H9 (cell line): ENCODE measurements around the gene TBC1D5. TPM values are rescaled to one million over a fixed set of nuclear protein-coding genes. Genes with fewer than 3 reads are reported as not detected.

Source experiments
- DNase-seq: peaks from one replicate; pipeline ENCODE4 v3.0.0-alpha.2; 2017
- H2AFZ ChIP-seq: one replicate; pipeline ENCODE4 v1.6.1; 2013; ENCODE audit warnings: mild to moderate bottlenecking, low read length, control low read depth, moderate library complexity
- H2AK5ac ChIP-seq: 2 replicates; pipeline ENCODE4 v1.6.1; 2013; ENCODE audit warnings: low read length, control low read depth, mixed read lengths; ENCODE audit not compliant: insufficient read length
- H2BK120ac ChIP-seq: one replicate; pipeline ENCODE4 v1.6.1; 2013; ENCODE audit warnings: low read depth, mild to moderate bottlenecking, low read length, control low read depth, inconsistent platforms; ENCODE audit not compliant: poor library complexity, severe bottlenecking
- H2BK12ac ChIP-seq: 2 replicates; pipeline ENCODE4 v1.6.1; 2013; ENCODE audit warnings: low read length, control low read depth, mixed read lengths, low read depth; ENCODE audit not compliant: insufficient read length
- H2BK15ac ChIP-seq: 2 replicates; pipeline ENCODE4 v1.6.1; 2013; ENCODE audit warnings: low read depth, low read length, control low read depth
- H2BK20ac ChIP-seq: one replicate; pipeline ENCODE4 v1.6.1; 2013; ENCODE audit warnings: low read depth, mild to moderate bottlenecking, low read length, control low read depth, inconsistent platforms; ENCODE audit not compliant: poor library complexity, severe bottlenecking
- H2BK5ac ChIP-seq: 2 replicates; pipeline ENCODE4 v1.6.1; 2013; ENCODE audit warnings: low read length, control low read depth, mixed read lengths; ENCODE audit not compliant: insufficient read length
- H3K14ac ChIP-seq: 2 replicates; pipeline ENCODE4 v1.6.1; 2013; ENCODE audit warnings: low read length, control low read depth; ENCODE audit not compliant: insufficient read depth
- H3K18ac ChIP-seq: 2 replicates; pipeline ENCODE4 v1.6.1; 2013; ENCODE audit warnings: low read depth, mild to moderate bottlenecking, mixed read lengths, low read length, control low read depth; ENCODE audit not compliant: insufficient read length
- H3K23ac ChIP-seq: 2 replicates; pipeline ENCODE4 v1.6.1; 2013; ENCODE audit warnings: low read length, control low read depth, mixed read lengths, low read depth; ENCODE audit not compliant: insufficient read length
- H3K23me2 ChIP-seq: 2 replicates; pipeline ENCODE4 v1.6.1; 2013; ENCODE audit warnings: low read depth, mild to moderate bottlenecking, mixed read lengths, low read length, control low read depth; ENCODE audit not compliant: insufficient read length, poor library complexity, severe bottlenecking
- H3K27ac ChIP-seq: 2 replicates; pipeline ENCODE4 v1.5.1; 2013; ENCODE audit warnings: low read length, control low read depth, mixed read lengths, low read depth; ENCODE audit not compliant: insufficient read length
- H3K27me3 ChIP-seq: 2 replicates; pipeline ENCODE4 v1.6.1; 2013; ENCODE audit warnings: low read length, control low read depth, inconsistent platforms; ENCODE audit not compliant: insufficient read depth
- H3K4ac ChIP-seq: 2 replicates; pipeline ENCODE4 v1.6.1; 2013; ENCODE audit warnings: low read depth, mild to moderate bottlenecking, control low read depth, inconsistent platforms, low read length, moderate library complexity
- H3K4me1 ChIP-seq: 2 replicates; pipeline ENCODE4 v1.6.1; 2013; ENCODE audit warnings: low read length, control low read depth, inconsistent platforms; ENCODE audit not compliant: insufficient read depth
- H3K4me2 ChIP-seq: 2 replicates; pipeline ENCODE4 v1.6.1; 2013; ENCODE audit warnings: low read length, control low read depth, mixed read lengths; ENCODE audit not compliant: insufficient read length, insufficient read depth
- H3K56ac ChIP-seq: 2 replicates; pipeline ENCODE4 v1.6.1; 2013; ENCODE audit warnings: low read depth, mild to moderate bottlenecking, mixed read lengths, low read length, control low read depth; ENCODE audit not compliant: insufficient read length
- H3K79me1 ChIP-seq: 2 replicates; pipeline ENCODE4 v1.6.1; 2013; ENCODE audit warnings: low read depth, mild to moderate bottlenecking, moderate library complexity, low read length, control low read depth, inconsistent platforms; ENCODE audit not compliant: insufficient read depth, poor library complexity, severe bottlenecking
- H3K79me2 ChIP-seq: 2 replicates; pipeline ENCODE4 v1.6.1; 2013; ENCODE audit warnings: low read length, control low read depth, inconsistent platforms; ENCODE audit not compliant: insufficient read depth
- H3K9ac ChIP-seq: 2 replicates; pipeline ENCODE4 v1.6.1; 2013; ENCODE audit warnings: low read length, control low read depth, mixed read lengths; ENCODE audit not compliant: insufficient read length; ENCODE audit errors: extremely low read depth
- H3K9me3 ChIP-seq: one replicate; pipeline ENCODE4 v1.6.1; 2013; ENCODE audit warnings: low read depth, low read length, inconsistent platforms; ENCODE audit not compliant: control insufficient read depth
- H3T11ph ChIP-seq: one replicate; pipeline ENCODE4 v1.6.1; 2013; ENCODE audit warnings: mild to moderate bottlenecking, low read length, control low read depth, inconsistent platforms
- H4K20me1 ChIP-seq: one replicate; pipeline ENCODE4 v1.6.1; 2013; ENCODE audit not compliant: control insufficient read depth, insufficient read length, insufficient read depth
- H4K5ac ChIP-seq: 2 replicates; pipeline ENCODE4 v1.6.1; 2013; ENCODE audit warnings: low read depth, mild to moderate bottlenecking, mixed read lengths, low read length, control low read depth; ENCODE audit not compliant: insufficient read length
- H4K8ac ChIP-seq: replicated peaks from 2 replicates; pipeline ENCODE4 v1.6.1; 2013; ENCODE audit warnings: low read length, control low read depth, mixed read lengths, low read depth; ENCODE audit not compliant: insufficient read length
- H4K91ac ChIP-seq: 2 replicates; pipeline ENCODE4 v1.6.1; 2013; ENCODE audit warnings: low read depth, mild to moderate bottlenecking, moderate library complexity, mixed read lengths, low read length, control low read depth; ENCODE audit not compliant: insufficient read length
- H3K27ac Mint-ChIP-seq, 3 experiments: 2 replicates in 2 of 3; 3 replicates in 1 of 3; pipeline ENCODE4 v1.8.0; 2020 to 2021; ENCODE audit warnings: mixed read lengths in 3 of 3, mild to moderate bottlenecking in 1 of 3, moderate library complexity in 1 of 3
- H3K27me3 Mint-ChIP-seq: 2 replicates; pipeline ENCODE4 v1.8.0; 2021; ENCODE audit warnings: low read depth, mild to moderate bottlenecking, moderate library complexity, mixed read lengths
- H3K36me3 Mint-ChIP-seq, 3 experiments: 2 replicates in 2 of 3; 3 replicates in 1 of 3; pipeline ENCODE4 v1.8.0; 2020 to 2021; ENCODE audit warnings: low read depth in 3 of 3, mixed read lengths in 3 of 3; ENCODE audit not compliant: insufficient read depth in 1 of 3
- H3K4me1 Mint-ChIP-seq, 2 experiments: 2 replicates each; pipeline ENCODE4 v1.8.0; 2020; ENCODE audit warnings: mixed read lengths in 2 of 2
- H3K4me3 Mint-ChIP-seq, 2 experiments: 2 replicates in 1 of 2; 3 replicates in 1 of 2; pipeline ENCODE4 v1.8.0; 2020 to 2021; ENCODE audit warnings: mild to moderate bottlenecking in 2 of 2, mixed read lengths in 2 of 2, moderate library complexity in 1 of 2
- H3K9me3 Mint-ChIP-seq, 2 experiments: 2 replicates in 1 of 2; 3 replicates in 1 of 2; pipeline ENCODE4 v1.8.0; 2020; ENCODE audit warnings: mild to moderate bottlenecking in 2 of 2, mixed read lengths in 2 of 2, moderate library complexity in 1 of 2
- total RNA-seq: library from RNA; stranded (reverse); gene quantifications from 2 replicates; pipeline ENCODE4 v1.2.1, GENCODE V29; 2021
- TF ChIP-seq, protein P1 (sequence below): fragments of 200-600 bp; sonication (generic); conservative IDR thresholded peaks from 3 replicates; pipeline ENCODE4 v1.8.0; 2021; ENCODE audit warnings: antibody characterized with exemption, mild to moderate bottlenecking

The TBC1D5 gene
- total RNA-seq, 1 experiment from 2014 or later, result 25.0 TPM

DNA sequence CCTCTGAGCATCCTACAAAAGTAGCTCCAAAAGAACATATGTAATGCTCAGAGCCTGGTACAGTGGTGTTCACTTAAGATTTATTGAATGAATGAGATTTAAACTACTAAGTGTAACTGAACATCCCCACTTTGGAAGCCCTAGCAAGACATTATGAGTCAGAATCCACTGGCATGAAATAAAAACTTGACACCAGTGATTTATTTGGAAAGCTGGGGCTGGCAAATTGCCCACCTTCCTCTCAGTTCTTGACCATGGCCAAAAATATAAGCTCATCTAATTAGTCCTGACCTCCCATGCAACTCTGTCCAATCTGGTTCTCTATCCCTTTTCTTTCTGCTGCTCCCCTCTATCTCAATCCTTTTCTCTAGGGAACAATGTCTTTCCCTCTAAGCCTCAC lies 439.7 kb downstream of the TBC1D5 start:
- Histone ChIP-seq H3K27ac (no peak overlapping the region), H3K4me2 (no peak overlapping the region), H3K23ac (no peak overlapping the region), H4K5ac (no peak overlapping the region), H2BK15ac (no peak overlapping the region), H3K9ac (no peak overlapping the region), H3T11ph (no peak overlapping the region), H3K79me2 (no peaks in the 10 kb centered on the region), H3K4ac (no peak overlapping the region), H2BK120ac (no peak overlapping the region), H3K56ac (no peak overlapping the region), H3K14ac (no peak overlapping the region), H2AK5ac (no peak overlapping the region), H3K18ac (no peak overlapping the region), H2BK5ac (no peak overlapping the region), H3K4me1 (no peaks in the 10 kb centered on the region), H3K79me1 (no peaks in the 10 kb centered on the region), H3K9me3 (no peaks in the 10 kb centered on the region), H3K23me2 (no peaks in the 10 kb centered on the region), H4K91ac (no peak overlapping the region), H4K8ac (no peak overlapping the region), H3K27me3 (no peaks in the 10 kb centered on the region), H4K20me1 (no peaks in the 10 kb centered on the region), H2BK20ac (no peak overlapping the region), H2AFZ (no peak overlapping the region), H2BK12ac (no peak overlapping the region)
- DNase-seq, result no peak
- Mint-ChIP-seq H3K4me3 (no peak overlapping the region), H3K9me3 (no peaks in the 10 kb centered on the region), H3K27me3 (no peaks in the 10 kb centered on the region), H3K4me1 (no peaks in the 10 kb centered on the region), H3K36me3 (no peaks in the 10 kb centered on the region), H3K27ac (no peak overlapping the region)
- TF ChIP-seq, protein P1, sequence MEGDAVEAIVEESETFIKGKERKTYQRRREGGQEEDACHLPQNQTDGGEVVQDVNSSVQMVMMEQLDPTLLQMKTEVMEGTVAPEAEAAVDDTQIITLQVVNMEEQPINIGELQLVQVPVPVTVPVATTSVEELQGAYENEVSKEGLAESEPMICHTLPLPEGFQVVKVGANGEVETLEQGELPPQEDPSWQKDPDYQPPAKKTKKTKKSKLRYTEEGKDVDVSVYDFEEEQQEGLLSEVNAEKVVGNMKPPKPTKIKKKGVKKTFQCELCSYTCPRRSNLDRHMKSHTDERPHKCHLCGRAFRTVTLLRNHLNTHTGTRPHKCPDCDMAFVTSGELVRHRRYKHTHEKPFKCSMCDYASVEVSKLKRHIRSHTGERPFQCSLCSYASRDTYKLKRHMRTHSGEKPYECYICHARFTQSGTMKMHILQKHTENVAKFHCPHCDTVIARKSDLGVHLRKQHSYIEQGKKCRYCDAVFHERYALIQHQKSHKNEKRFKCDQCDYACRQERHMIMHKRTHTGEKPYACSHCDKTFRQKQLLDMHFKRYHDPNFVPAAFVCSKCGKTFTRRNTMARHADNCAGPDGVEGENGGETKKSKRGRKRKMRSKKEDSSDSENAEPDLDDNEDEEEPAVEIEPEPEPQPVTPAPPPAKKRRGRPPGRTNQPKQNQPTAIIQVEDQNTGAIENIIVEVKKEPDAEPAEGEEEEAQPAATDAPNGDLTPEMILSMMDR, result no peak
